MM.1S (cell line): Measurements from ENCODE around the gene DMKN.

Experiments
- DNase-seq: peaks from one replicate; pipeline ENCODE4 v3.0.0-alpha.2; 2015
- H2AFZ ChIP-seq: fragments of 300-600 bp; sonication (generic); 2 replicates; pipeline ENCODE4 v1.6.0; 2016; ENCODE audit warnings: antibody characterized with exemption, low read length
- H3F3A ChIP-seq: fragments of 300-600 bp; sonication (generic); 2 replicates; pipeline ENCODE4 v1.6.1; 2016; ENCODE audit warnings: mild to moderate bottlenecking, antibody characterized with exemption, low read length, moderate library complexity, mixed read lengths; ENCODE audit not compliant: insufficient read depth
- H3K27ac ChIP-seq: fragments of 300-600 bp; sonication (generic); 2 replicates; pipeline ENCODE4 v1.5.1; 2016; ENCODE audit warnings: mild to moderate bottlenecking, low read length
- H3K27me3 ChIP-seq: fragments of 300-600 bp; sonication (generic); replicated peaks from 2 replicates; pipeline ENCODE4 v1.6.0; 2016; ENCODE audit warnings: low read length; ENCODE audit not compliant: insufficient read depth
- H3K36me3 ChIP-seq: fragments of 300-600 bp; sonication (generic); replicated peaks from 2 replicates; pipeline ENCODE4 v1.6.1; 2016; ENCODE audit warnings: mild to moderate bottlenecking, low read length, mixed read lengths; ENCODE audit not compliant: insufficient read depth
- H3K4me1 ChIP-seq: fragments of 300-600 bp; sonication (generic); 2 replicates; pipeline ENCODE4 v1.6.1; 2016; ENCODE audit warnings: low read length, mixed read lengths
- H3K4me2 ChIP-seq: fragments of 300-600 bp; sonication (generic); 2 replicates; pipeline ENCODE4 v1.6.0; 2016; ENCODE audit warnings: low read depth, low read length
- H3K4me3 ChIP-seq: fragments of 300-600 bp; sonication (generic); 2 replicates; pipeline ENCODE4 v1.5.1; 2016; ENCODE audit warnings: low read length, mixed read lengths
- H3K79me2 ChIP-seq: fragments of 300-600 bp; sonication (generic); 2 replicates; pipeline ENCODE4 v1.6.1; 2016; ENCODE audit warnings: mixed run types, low read length, mixed read lengths
- H3K9ac ChIP-seq: fragments of 300-600 bp; sonication (generic); 2 replicates; pipeline ENCODE4 v1.6.1; 2016; ENCODE audit warnings: low read length, mixed read lengths
- H3K9me2 ChIP-seq: fragments of 300-600 bp; sonication (generic); replicated peaks from 2 replicates; pipeline ENCODE4 v1.6.1; 2016; ENCODE audit warnings: mild to moderate bottlenecking, low read length, mixed read lengths; ENCODE audit not compliant: insufficient read depth
- H3K9me3 ChIP-seq: fragments of 300-600 bp; sonication (generic); replicated peaks from 2 replicates; pipeline ENCODE4 v1.6.1; 2016; ENCODE audit warnings: mild to moderate bottlenecking, low read length, mixed read lengths; ENCODE audit not compliant: insufficient read depth
- H4K20me1 ChIP-seq: fragments of 300-600 bp; sonication (generic); 2 replicates; pipeline ENCODE4 v1.6.1; 2016; ENCODE audit warnings: mild to moderate bottlenecking, low read length, moderate library complexity, mixed read lengths; ENCODE audit not compliant: insufficient read depth
- CTCF ChIP-seq: fragments of 300-600 bp; sonication (generic); IDR thresholded peaks from 2 replicates; pipeline ENCODE4 v1.5.1; 2016; ENCODE audit warnings: antibody characterized with exemption, low read length, mixed read lengths
- EZH2 ChIP-seq: fragments of 300-600 bp; sonication (generic); optimal IDR thresholded peaks from 2 replicates; pipeline ENCODE3; 2017; ENCODE audit warnings: low read depth, mild to moderate bottlenecking, antibody characterized with exemption, low read length, mixed read lengths
- EZH2phosphoT487 ChIP-seq: fragments of 300-600 bp; sonication (generic); IDR thresholded peaks from 2 replicates; pipeline ENCODE4 v1.6.1; 2018; ENCODE audit warnings: antibody characterized with exemption, low read length

DMKN gene

GRCh38 chr19:35555301-35556005, 42.0 kb upstream of the DMKN start:
- no peak for DNase-seq
- H3K4me3 ChIP-seq: no peak overlapping the region
- H3K9ac ChIP-seq: no peak overlapping the region
- H3K27ac ChIP-seq: no peak overlapping the region
- no peaks in the 10 kb centered on the region for H3F3A ChIP-seq
- no peaks in the 10 kb centered on the region for H3K36me3 ChIP-seq
- H3K9me2 ChIP-seq: no peaks in the 10 kb centered on the region
- no peaks in the 10 kb centered on the region for H3K4me1 ChIP-seq
- peaks cover 70% of the 10 kb centered on the region for H3K27me3 ChIP-seq
- H2AFZ ChIP-seq: no peak overlapping the region
- H3K79me2 ChIP-seq: no peaks in the 10 kb centered on the region
- TF ChIP-seq EZH2phosphoT487 (no peak), CTCF (peak; percentile 42)
- H3K9me3 ChIP-seq: no peaks in the 10 kb centered on the region
- H3K4me2 ChIP-seq: no peak overlapping the region
- no peaks in the 10 kb centered on the region for H4K20me1 ChIP-seq

- no peaks in the 10 kb centered on the region for H3K79me2 ChIP-seq
- TF ChIP-seq EZH2phosphoT487 (no peak), EZH2 (no peak), CTCF (no peak)
- peaks cover 56% of the 10 kb centered on the region for H3K27me3 ChIP-seq
- H3F3A ChIP-seq: no peaks in the 10 kb centered on the region
- no peaks in the 10 kb centered on the region for H3K4me1 ChIP-seq
- no peak overlapping the region for H3K4me3 ChIP-seq
- H2AFZ ChIP-seq: no peak overlapping the region
- H4K20me1 ChIP-seq: no peaks in the 10 kb centered on the region
- no peaks in the 10 kb centered on the region for H3K9me3 ChIP-seq
- H3K9ac ChIP-seq: no peak overlapping the region
- no peak overlapping the region for H3K4me2 ChIP-seq
- H3K36me3 ChIP-seq: no peaks in the 10 kb centered on the region
- no peaks in the 10 kb centered on the region for H3K9me2 ChIP-seq
- H3K27ac ChIP-seq: no peak overlapping the region
- no peak for DNase-seq
These were observed 40.6 kb upstream of the DMKN start for GRCh38 chr19:35554076-35554475.

- Histone ChIP-seq H3F3A (no peaks in the 10 kb centered on the region), H2AFZ (no peak overlapping the region), H3K4me3 (no peak overlapping the region), H3K27me3 (peaks cover 50% of the 10 kb centered on the region), H3K4me2 (no peak overlapping the region), H3K4me1 (no peaks in the 10 kb centered on the region), H3K9ac (no peak overlapping the region), H3K9me3 (no peaks in the 10 kb centered on the region), H3K27ac (no peak overlapping the region), H3K36me3 (no peaks in the 10 kb centered on the region), H4K20me1 (no peaks in the 10 kb centered on the region), H3K9me2 (no peaks in the 10 kb centered on the region), H3K79me2 (no peaks in the 10 kb centered on the region)
- TF ChIP-seq EZH2: no peak
- no peak for TF ChIP-seq EZH2phosphoT487
- TF ChIP-seq CTCF: no peak
- DNase-seq: no peak
These were observed 40.0 kb upstream of the DMKN start for GRCh38 chr19:35553385-35554000.
